ENCODE results near the gene HMGCLL1. TPM values are rescaled to one million over a fixed set of nuclear protein-coding genes. Genes with fewer than 3 reads are reported as not detected.

Gene HMGCLL1
- under 0.01 TPM in 1 of 2 replicates, not detected in the other for total RNA-seq

DNA sequence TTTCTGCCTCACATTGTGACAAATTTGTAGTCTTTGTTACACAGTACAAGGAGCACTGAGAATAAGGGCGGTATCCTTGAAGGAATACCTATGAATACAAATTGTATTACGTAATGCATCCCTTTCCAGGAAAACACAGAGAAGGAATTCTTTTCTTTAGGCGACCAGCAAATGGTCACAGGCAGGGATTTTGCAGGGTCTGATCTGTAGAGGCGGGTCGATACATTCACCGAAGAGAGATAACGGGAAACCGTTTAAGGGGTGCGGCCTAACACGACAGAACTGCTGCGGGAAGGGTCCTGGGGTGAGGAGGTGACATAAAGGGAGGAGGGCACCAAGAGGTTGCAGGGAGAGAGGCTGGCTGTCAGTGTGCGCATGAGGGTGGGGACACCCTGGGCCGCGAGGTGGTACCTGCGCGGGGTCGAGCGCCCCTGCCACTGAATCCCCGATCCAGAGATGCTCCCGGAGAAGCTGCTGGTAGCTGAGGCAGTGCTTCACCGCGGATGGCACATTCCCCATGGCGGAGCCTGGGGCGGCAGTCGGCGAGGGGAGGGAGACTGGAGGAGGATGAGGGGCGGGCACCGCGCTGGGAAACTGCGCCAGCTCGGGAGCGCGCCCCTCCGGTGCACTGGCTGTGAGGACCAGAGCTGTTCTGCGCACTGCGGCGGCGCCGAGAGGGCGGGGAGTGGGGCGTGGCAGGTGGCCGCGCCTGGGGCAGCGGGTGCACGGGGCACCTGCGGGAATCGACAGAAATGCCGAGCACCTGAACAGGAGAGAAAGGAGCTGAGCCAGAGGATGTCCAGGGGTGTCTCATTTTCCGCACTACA is at the start of gene HMGCLL1:
HMGCLL1 (minus strand) TSS at position 656 of the 827 bp plus-strand sequence; CDS start at position 519, 137 bp downstream.

All from endothelial cell of coronary artery (primary cell).